Calu3 (cell line): Measurements from ENCODE around the gene MCTP1. TPM values are rescaled to one million over a fixed set of nuclear protein-coding genes. Genes with fewer than 3 reads are reported as not detected.

Source experiments
- BruUV-seq: library from RNA; stranded (reverse); fragments of 400-500 nt; replicated peaks from 2 replicates; lab custom pipeline; 2021; lab: Mats Ljungman, UMichigan
- CTCF ChIA-PET: fragments of 300-600 bp; sonication (Branson Sonifier 250); formaldehyde crosslinking; loops from one replicate; lab custom pipeline; 2022; ENCODE audit warnings: antibody characterized with exemption; lab: Charles Lee
- DNase-seq: peaks from one replicate; pipeline ENCODE4 v3.0.0; 2022
- H3K27ac Mint-ChIP-seq: one replicate; pipeline ENCODE4 v1.8.0; 2022; ENCODE audit warnings: mixed read lengths; ENCODE audit not compliant: unreplicated experiment
- H3K27me3 Mint-ChIP-seq: one replicate; pipeline ENCODE4 v1.8.0; 2022; ENCODE audit warnings: mixed read lengths; ENCODE audit not compliant: unreplicated experiment
- H3K36me3 Mint-ChIP-seq: one replicate; pipeline ENCODE4 v1.8.0; 2022; ENCODE audit warnings: mild to moderate bottlenecking, moderate library complexity, mixed read lengths; ENCODE audit not compliant: insufficient read depth, unreplicated experiment
- H3K4me1 Mint-ChIP-seq: one replicate; pipeline ENCODE4 v1.8.0; 2022; ENCODE audit warnings: mild to moderate bottlenecking, low read depth, mixed read lengths; ENCODE audit not compliant: unreplicated experiment
- H3K4me3 Mint-ChIP-seq: one replicate; pipeline ENCODE4 v1.8.0; 2022; ENCODE audit warnings: mild to moderate bottlenecking, low read depth, moderate library complexity, mixed read lengths; ENCODE audit not compliant: unreplicated experiment
- H3K9me3 Mint-ChIP-seq: one replicate; pipeline ENCODE4 v1.8.0; 2022; ENCODE audit warnings: low read depth, mixed read lengths; ENCODE audit not compliant: unreplicated experiment
- CTCF ChIP-seq: fragments of 200-600 bp; IDR thresholded peaks from one replicate; pipeline ENCODE4 v1.8.0; 2022; ENCODE audit warnings: antibody characterized with exemption; ENCODE audit not compliant: unreplicated experiment
- intact Hi-C: fragments of 100-400 bp; cut with micrococcal nuclease; formaldehyde crosslinking; loops from one replicate; pipeline ENCODE4 v1.10.0; 2022; ENCODE audit not compliant: unreplicated experiment
- total RNA-seq: library from RNA; stranded (reverse); gene quantifications from 2 replicates; pipeline ENCODE4 v1.2.3, GENCODE V29; 2022

MCTP1 gene
- total RNA-seq, 1 experiment from 2014 or later = 28.4 TPM

- H3K27me3 Mint-ChIP-seq = no peaks in the 10 kb centered on the region
- no peak for TF ChIP-seq CTCF
- no peak for DNase-seq
- no peaks in the 10 kb centered on the region for H3K4me1 Mint-ChIP-seq
- no peaks in the 10 kb centered on the region for H3K36me3 Mint-ChIP-seq
- no peak overlapping the region for H3K4me3 Mint-ChIP-seq
- intact Hi-C loops = loop anchor here (10.0 kb wide), 1 partner anchor 783 kb away; no protein-coding TSS in a partner anchor
- no peak overlapping the region for H3K27ac Mint-ChIP-seq
- no TSS peak for BruUV-seq
- CTCF ChIA-PET = no interaction called here
- H3K9me3 Mint-ChIP-seq = no peaks in the 10 kb centered on the region
Observed at GRCh38 chr5:94698197-94698596, 586.7 kb downstream of the MCTP1 start.

- H3K27me3 Mint-ChIP-seq = no peaks in the 10 kb centered on the region
- DNase-seq = no peak
- H3K4me3 Mint-ChIP-seq = no peak overlapping the region
- CTCF ChIA-PET = no interaction called here
- no peak overlapping the region for H3K27ac Mint-ChIP-seq
- no peaks in the 10 kb centered on the region for H3K4me1 Mint-ChIP-seq
- intact Hi-C loops = loop anchor here (10.0 kb wide), 1 partner anchor 780 kb away; no protein-coding TSS in a partner anchor
- BruUV-seq = no TSS peak
- no peaks in the 10 kb centered on the region for H3K36me3 Mint-ChIP-seq
- H3K9me3 Mint-ChIP-seq = no peaks in the 10 kb centered on the region
- no peak for TF ChIP-seq CTCF
Observed at GRCh38 chr5:94694671-94695070, 590.2 kb downstream of the MCTP1 start.

GRCh38 chr5:94693845-94694370 is 591.0 kb downstream of the MCTP1 start:
- Mint-ChIP-seq H3K4me1 (no peaks in the 10 kb centered on the region), H3K27ac (no peak overlapping the region), H3K27me3 (no peaks in the 10 kb centered on the region), H3K36me3 (no peaks in the 10 kb centered on the region), H3K4me3 (no peak overlapping the region), H3K9me3 (no peaks in the 10 kb centered on the region)
- CTCF ChIA-PET = no interaction called here
- no peak for DNase-seq
- TF ChIP-seq CTCF = no peak
- intact Hi-C loops = loop anchor here (2.0 to 10.0 kb wide), 2 partner anchors 169 to 779 kb away; no protein-coding TSS in a partner anchor
- no TSS peak for BruUV-seq

GRCh38 chr5:94693043-94693822 is 591.7 kb downstream of the MCTP1 start:
- TF ChIP-seq CTCF = no peak
- no peak for DNase-seq
- Mint-ChIP-seq H3K36me3 (no peaks in the 10 kb centered on the region), H3K27ac (no peak overlapping the region), H3K4me3 (no peak overlapping the region), H3K4me1 (no peaks in the 10 kb centered on the region), H3K9me3 (no peaks in the 10 kb centered on the region), H3K27me3 (no peaks in the 10 kb centered on the region)
- intact Hi-C loops = loop anchor here (2.0 to 10.0 kb wide), 2 partner anchors 168 to 778 kb away; no protein-coding TSS in a partner anchor
- BruUV-seq = no TSS peak
- CTCF ChIA-PET = interaction anchor here (0.6 kb wide), 1 partner anchor 694 kb away, joined by 3 read pairs; no protein-coding TSS in a partner anchor
